WI38 (cell line): Measurements from ENCODE around the gene RAB3D.

ENCODE experiments used
- H3K4me3 ChIP-seq: 2 replicates; pipeline ENCODE4 v1.5.1; 2011; ENCODE audit warnings: low read depth, mild to moderate bottlenecking, control low read depth, low read length
- CTCF ChIP-seq: IDR thresholded peaks from 2 replicates; pipeline ENCODE4 v1.5.1; 2012; ENCODE audit warnings: low read depth, mild to moderate bottlenecking, control low read depth, low read length

RAB3D gene

DNA sequence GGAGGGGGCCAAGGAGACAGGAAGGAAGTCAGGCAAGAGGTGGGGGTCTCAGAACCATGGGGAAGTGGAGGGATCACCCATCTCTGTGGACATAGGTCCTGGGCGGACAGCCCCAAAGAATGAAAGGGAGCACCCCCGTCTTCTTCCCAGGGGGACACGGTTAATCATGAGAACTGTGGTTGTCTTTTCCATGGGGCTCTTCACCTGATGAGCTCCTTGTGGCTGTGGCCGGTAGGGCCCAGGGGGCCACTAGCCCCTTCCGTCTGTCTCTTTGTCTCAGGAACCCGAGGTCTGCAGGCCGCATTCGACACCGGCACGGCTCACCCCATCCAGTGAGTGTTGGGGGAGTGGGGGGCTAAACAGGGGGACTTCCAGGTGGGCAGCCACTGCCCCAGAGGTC, 24.4 kb upstream of the RAB3D start:
- no peak overlapping the region for H3K4me3 ChIP-seq
- no peak for TF ChIP-seq CTCF

GRCh38 chr19:11361771-11362731, 22.6 kb upstream of the RAB3D start:
- no peak overlapping the region for H3K4me3 ChIP-seq
- no peak for TF ChIP-seq CTCF

- TF ChIP-seq CTCF = no peak
These were observed 21.7 kb upstream of the RAB3D start for GRCh38 chr19:11361037-11361770.

DNA sequence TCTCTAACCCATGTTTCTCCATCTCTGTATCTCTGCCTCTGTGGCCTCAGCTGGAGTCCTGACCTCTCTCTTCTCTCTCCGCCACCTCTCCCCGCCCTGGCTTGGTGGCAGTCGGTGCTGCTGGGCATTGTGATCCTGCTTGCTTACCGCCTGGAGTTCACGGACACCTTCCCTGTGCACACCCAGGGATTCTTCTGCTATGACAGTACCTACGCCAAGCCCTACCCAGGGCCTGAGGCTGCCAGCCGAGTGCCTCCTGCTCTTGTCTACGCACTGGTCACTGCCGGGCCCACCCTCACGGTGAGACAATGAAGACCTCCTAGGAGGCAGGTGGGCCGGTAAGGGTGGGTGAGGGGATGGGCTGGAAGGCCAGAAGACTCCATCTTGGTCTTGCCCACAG, 20.0 kb upstream of the RAB3D start:
- H3K4me3 ChIP-seq = no peak overlapping the region
- TF ChIP-seq CTCF = no peak

More at GRCh38 chr19:11361037-11361770, 21.7 kb upstream of the RAB3D start:
- H3K4me3 ChIP-seq = no peak overlapping the region

GRCh38 chr19:11356676-11357550, 17.5 kb upstream of the RAB3D start:
- TF ChIP-seq CTCF = no peak
- H3K4me3 ChIP-seq = no peak overlapping the region

DNA sequence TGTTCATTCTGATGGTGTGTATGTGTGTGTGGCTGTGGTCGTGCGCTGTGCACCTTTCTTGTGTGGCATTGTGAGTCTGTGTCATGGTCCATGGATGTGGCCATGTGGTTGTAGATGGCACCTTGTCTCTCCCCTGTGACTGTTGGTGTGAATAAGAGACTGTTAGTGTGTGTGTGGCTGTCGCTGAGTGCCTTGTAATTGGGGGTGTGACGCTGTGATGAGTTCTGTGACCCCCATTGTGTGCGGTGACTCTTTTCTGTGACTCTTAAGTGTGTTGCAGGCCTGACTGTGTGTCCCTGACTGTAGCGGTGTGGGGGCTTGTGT, 16.6 kb upstream of the RAB3D start:
- H3K4me3 ChIP-seq = peak overlapping the region; percentile 61

More for the DNA sequence above, 16.6 kb upstream of the RAB3D start:
- TF ChIP-seq CTCF = no peak
